Measurements from ENCODE around the gene PMF1. TPM values are rescaled to one million over a fixed set of nuclear protein-coding genes. Genes with fewer than 3 reads are reported as not detected.
A peak's percentile ranks its signal among the peaks of the same experiment; 100 is the strongest.

The PMF1 gene
- total and polyA plus RNA-seq, 8 donors, result 15.8 to 79.7 (median 23.6) TPM

GRCh38 chr1:156228501-156228900, 15.7 kb downstream of the PMF1 start:
- peak in 1 of 4 donors; percentile 32 for ATAC-seq
- FAIRE-seq, result no peak
- peaks cover 0 to 12% (median 11%) of the 10 kb centered on the region in 3 donors for H3K36me3 ChIP-seq
- WGBS, 2 donors, result 72 to 76% methylated on average over 7 of the region's 7 CpGs
- H3K4me1 ChIP-seq, result peaks cover 0 to 3% (median 0%) of the 10 kb centered on the region in 3 donors
- H3K27me3 ChIP-seq, result no peaks in the 10 kb centered on the region
- intact Hi-C loops (cut with DNase I), result no loop called here
- no peak overlapping the region for H3K27ac ChIP-seq
- H3K9me3 ChIP-seq, result no peaks in the 10 kb centered on the region
- no peak for TF ChIP-seq CTCF (IDR thresholded peaks at IDR 0.05)
- no peak overlapping the region for H3K4me3 ChIP-seq
- DNase-seq, result no peak

GRCh38 chr1:156229809-156230472, 17.1 kb downstream of the PMF1 start:
- DNase-seq (no peak), FAIRE-seq (no peak), ATAC-seq (no peak)
- Histone ChIP-seq H3K4me3 (no peak overlapping the region), H3K27ac (no peak overlapping the region), H3K4me1 (peaks cover 0 to 3% (median 0%) of the 10 kb centered on the region in 3 donors), H3K9me3 (no peaks in the 10 kb centered on the region), H3K36me3 (peaks cover 0 to 9% (median 5%) of the 10 kb centered on the region in 3 donors), H3K27me3 (no peaks in the 10 kb centered on the region)
- TF ChIP-seq CTCF (IDR thresholded peaks at IDR 0.05), result no peak
- intact Hi-C loops (cut with DNase I), result loop anchor here in 1 of 3 donors (10.0 kb wide), 1 partner anchor 85 kb away; no protein-coding TSS in a partner anchor
- 90 to 93% methylated on average over 11 of the region's 11 CpGs for WGBS, 2 donors

- intact Hi-C loops (cut with DNase I), result loop anchor here in 1 of 3 donors (10.0 kb wide), 1 partner anchor 86 kb away; no protein-coding TSS in a partner anchor
- Histone ChIP-seq H3K9me3 (no peaks in the 10 kb centered on the region), H3K4me3 (no peak overlapping the region), H3K27ac (no peak overlapping the region), H3K27me3 (no peaks in the 10 kb centered on the region), H3K36me3 (peaks cover 0 to 9% (median 5%) of the 10 kb centered on the region in 3 donors), H3K4me1 (no peaks in the 10 kb centered on the region)
- 81 to 87% methylated on average over 1 of the region's 1 CpG for WGBS, 2 donors
- DNase-seq (no peak), FAIRE-seq (no peak), ATAC-seq (no peak)
- TF ChIP-seq CTCF (IDR thresholded peaks at IDR 0.05), result no peak
Measured at GRCh38 chr1:156230473-156230837, 17.6 kb downstream of the PMF1 start.

GRCh38 chr1:156232201-156232894, 19.5 kb downstream of the PMF1 start:
- 86% methylated on average over 12 of the region's 12 CpGs for WGBS, 2 donors
- Histone ChIP-seq H3K9me3 (no peaks in the 10 kb centered on the region), H3K36me3 (peaks cover 2 to 11% (median 6%) of the 10 kb centered on the region in 3 donors), H3K27ac (no peak overlapping the region), H3K4me1 (no peaks in the 10 kb centered on the region), H3K27me3 (no peaks in the 10 kb centered on the region), H3K4me3 (no peak overlapping the region)
- intact Hi-C loops (cut with DNase I), result loop anchor here in 1 of 3 donors (10.0 kb wide), 1 partner anchor 88 kb away; no protein-coding TSS in a partner anchor
- DNase-seq, result no peak
- no peak for FAIRE-seq
- TF ChIP-seq CTCF (IDR thresholded peaks at IDR 0.05), result no peak
- ATAC-seq, result no peak

Measured in pancreas (tissue), 10 donors.